ENCODE data around the gene CACNG4.

The CACNG4 gene

GRCh38 chr17:66965801-66966262 lies 1.3 kb downstream of the CACNG4 start:
- peak; percentile 52 for DNase-seq (ENCODE audit: low spot score)
- no peak for TF ChIP-seq CTCF (IDR thresholded peaks at IDR 0.05; ENCODE audit: extremely low read depth, missing control alignments)

- no peak for TF ChIP-seq CTCF (IDR thresholded peaks at IDR 0.05; ENCODE audit: extremely low read depth, missing control alignments)
- DNase-seq (ENCODE audit: low spot score), result no peak
These were observed 1.8 kb downstream of the CACNG4 start for GRCh38 chr17:66966298-66966697.

GRCh38 chr17:66966704-66967418 lies 2.4 kb downstream of the CACNG4 start:
- TF ChIP-seq CTCF (IDR thresholded peaks at IDR 0.05; ENCODE audit: extremely low read depth, missing control alignments), result no peak
- no peak for DNase-seq (ENCODE audit: low spot score)

GRCh38 chr17:66967837-66968543 lies 3.5 kb downstream of the CACNG4 start:
- no peak for TF ChIP-seq CTCF (IDR thresholded peaks at IDR 0.05; ENCODE audit: extremely low read depth, missing control alignments)
- DNase-seq (ENCODE audit: low spot score), result no peak

GRCh38 chr17:66968916-66969315 lies 4.4 kb downstream of the CACNG4 start:
- TF ChIP-seq CTCF (IDR thresholded peaks at IDR 0.05; ENCODE audit: extremely low read depth, missing control alignments), result no peak

GRCh38 chr17:66970140-66970539 lies 5.6 kb downstream of the CACNG4 start:
- DNase-seq (ENCODE audit: low spot score), result no peak
- TF ChIP-seq CTCF (IDR thresholded peaks at IDR 0.05; ENCODE audit: extremely low read depth, missing control alignments), result no peak

More at GRCh38 chr17:66968916-66969315, 4.4 kb downstream of the CACNG4 start:
- DNase-seq (ENCODE audit: low spot score), result no peak

GRCh38 chr17:66970797-66971196 lies 6.3 kb downstream of the CACNG4 start:
- no peak for DNase-seq (ENCODE audit: low spot score)
- no peak for TF ChIP-seq CTCF (IDR thresholded peaks at IDR 0.05; ENCODE audit: extremely low read depth, missing control alignments)

Data from GM20000 (cell line).